Fibroblast of skin of back (primary cell): ENCODE results near the gene LPIN3. TPM values are rescaled to one million over a fixed set of nuclear protein-coding genes. Genes with fewer than 3 reads are reported as not detected.
"Not testable (repeated sequence)": the region's sequence is repeated elsewhere in the genome, so short reads cannot be mapped to it uniquely, and the experiment has no call there.

Experiments used
- DNase-seq: peaks from one replicate; pipeline ENCODE4 v3.0.0-alpha.2; 2013
- polyA plus RNA-seq, 2 experiments: library from polyadenylated mRNA; unstranded; fragments of 120-200 nt; gene quantifications; one replicate each; pipeline ENCODE4 v1.2.1, GENCODE V29; 2013; ENCODE audit not compliant: insufficient read length in 2 of 2

The LPIN3 gene, protein sequence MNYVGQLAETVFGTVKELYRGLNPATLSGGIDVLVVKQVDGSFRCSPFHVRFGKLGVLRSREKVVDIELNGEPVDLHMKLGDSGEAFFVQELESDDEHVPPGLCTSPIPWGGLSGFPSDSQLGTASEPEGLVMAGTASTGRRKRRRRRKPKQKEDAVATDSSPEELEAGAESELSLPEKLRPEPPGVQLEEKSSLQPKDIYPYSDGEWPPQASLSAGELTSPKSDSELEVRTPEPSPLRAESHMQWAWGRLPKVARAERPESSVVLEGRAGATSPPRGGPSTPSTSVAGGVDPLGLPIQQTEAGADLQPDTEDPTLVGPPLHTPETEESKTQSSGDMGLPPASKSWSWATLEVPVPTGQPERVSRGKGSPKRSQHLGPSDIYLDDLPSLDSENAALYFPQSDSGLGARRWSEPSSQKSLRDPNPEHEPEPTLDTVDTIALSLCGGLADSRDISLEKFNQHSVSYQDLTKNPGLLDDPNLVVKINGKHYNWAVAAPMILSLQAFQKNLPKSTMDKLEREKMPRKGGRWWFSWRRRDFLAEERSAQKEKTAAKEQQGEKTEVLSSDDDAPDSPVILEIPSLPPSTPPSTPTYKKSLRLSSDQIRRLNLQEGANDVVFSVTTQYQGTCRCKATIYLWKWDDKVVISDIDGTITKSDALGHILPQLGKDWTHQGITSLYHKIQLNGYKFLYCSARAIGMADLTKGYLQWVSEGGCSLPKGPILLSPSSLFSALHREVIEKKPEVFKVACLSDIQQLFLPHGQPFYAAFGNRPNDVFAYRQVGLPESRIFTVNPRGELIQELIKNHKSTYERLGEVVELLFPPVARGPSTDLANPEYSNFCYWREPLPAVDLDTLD
- polyA plus RNA-seq (2013, experiment 1 of 2; ENCODE audit: insufficient read length) = 8.8 TPM
- 10.2 TPM for polyA plus RNA-seq (2013, experiment 2 of 2; ENCODE audit: insufficient read length)

DNA sequence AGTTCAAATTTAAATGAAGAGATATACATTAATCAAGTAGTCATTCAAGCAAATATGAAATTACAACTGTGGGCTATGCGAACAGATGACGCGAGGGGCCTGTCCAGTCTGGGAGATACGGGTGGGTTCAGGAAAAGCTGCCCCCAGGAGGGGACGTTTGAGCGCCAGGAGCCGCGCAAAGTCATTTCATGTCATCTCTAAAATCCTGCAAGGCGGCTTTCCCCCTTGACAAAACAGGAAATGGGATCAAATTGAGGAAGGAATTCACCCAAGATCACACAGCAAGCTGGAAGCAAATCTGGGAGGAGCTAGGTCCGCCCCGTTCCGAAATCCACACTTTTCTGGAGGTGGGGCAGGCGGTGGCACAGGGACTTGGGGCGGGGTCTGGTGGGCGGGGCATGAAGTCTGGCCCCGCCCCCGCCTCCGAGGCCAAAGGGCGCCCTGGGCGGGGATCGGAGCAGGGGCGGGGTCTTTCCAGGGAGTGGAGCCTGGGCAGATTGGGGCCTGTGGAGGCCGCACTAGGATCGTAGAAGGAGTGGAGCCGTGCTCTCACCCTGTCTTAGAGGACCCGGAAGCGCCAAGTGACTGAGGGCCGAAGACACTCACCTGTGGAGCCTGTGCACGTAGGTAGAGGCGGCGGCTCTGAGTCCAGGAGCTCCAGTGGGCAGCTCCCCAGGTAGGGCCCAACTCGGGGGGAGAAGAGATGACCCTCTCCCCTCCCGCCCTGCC, at the start of gene LPIN3:
LPIN3 (plus strand) TSS at position 495 of the 729 bp plus-strand sequence. CDS start 4,983 bp downstream, outside the sequence.
- DNase-seq = peak; percentile 86

GRCh38 chr20:41293269-41294037, 47.2 kb upstream of the LPIN3 start:
- no peak for DNase-seq

- DNase-seq = peak; percentile 51
Measured at GRCh38 chr20:41299899-41300298, 40.7 kb upstream of the LPIN3 start.

DNA sequence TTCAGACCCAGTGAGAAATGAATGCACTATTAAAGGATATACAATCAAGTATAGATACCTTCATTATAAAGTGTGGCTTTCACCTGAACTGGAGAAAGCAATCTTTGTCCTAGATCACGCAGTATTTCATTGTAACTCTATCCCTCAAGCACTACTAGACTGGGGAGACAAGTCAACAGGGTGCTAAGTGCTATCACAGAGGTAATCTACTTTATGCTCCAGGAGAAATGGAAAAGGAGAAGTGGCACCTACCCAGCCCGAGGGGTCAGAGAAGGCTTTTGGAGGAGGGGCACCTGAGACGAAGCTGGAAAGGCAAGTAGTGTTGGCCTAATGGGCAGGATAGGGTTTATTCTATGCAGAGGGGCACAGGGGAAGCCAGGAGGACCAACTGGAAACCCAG, 40.2 kb upstream of the LPIN3 start:
- no peak for DNase-seq

GRCh38 chr20:41300886-41301285, 39.7 kb upstream of the LPIN3 start:
- DNase-seq = no peak

GRCh38 chr20:41304002-41304401, 36.6 kb upstream of the LPIN3 start:
- no peak for DNase-seq

DNA sequence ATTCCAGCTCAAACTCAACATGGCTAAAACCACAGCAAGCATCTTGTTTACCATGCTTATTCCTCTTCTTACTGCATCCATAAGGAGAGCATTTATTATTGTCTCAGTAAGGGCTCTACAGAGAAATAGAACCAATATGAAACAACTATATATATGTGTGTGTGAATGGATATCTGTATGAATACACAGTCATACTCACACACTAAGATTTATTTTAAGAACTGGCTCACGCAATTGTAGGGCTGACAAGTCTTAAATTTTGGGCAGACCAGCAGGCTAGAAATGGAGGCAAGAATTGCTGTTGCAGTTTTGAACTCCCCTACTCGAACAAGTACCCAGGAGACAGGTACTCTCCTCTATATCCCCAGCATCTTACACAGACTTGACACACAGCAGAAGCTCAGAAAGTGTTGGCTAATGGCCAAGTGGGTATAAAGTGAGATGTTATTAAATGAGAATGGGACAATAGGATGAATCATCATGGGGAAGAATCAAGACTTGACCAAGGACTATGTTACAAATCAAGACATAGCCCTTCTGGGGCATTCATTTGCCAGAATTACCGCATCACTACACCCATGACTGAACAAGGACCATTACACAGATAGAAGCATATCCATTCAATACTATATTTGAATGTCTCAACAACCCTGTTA, 36.1 kb upstream of the LPIN3 start:
- DNase-seq = no peak

GRCh38 chr20:41306061-41306727, 34.4 kb upstream of the LPIN3 start:
- DNase-seq = no peak

DNA sequence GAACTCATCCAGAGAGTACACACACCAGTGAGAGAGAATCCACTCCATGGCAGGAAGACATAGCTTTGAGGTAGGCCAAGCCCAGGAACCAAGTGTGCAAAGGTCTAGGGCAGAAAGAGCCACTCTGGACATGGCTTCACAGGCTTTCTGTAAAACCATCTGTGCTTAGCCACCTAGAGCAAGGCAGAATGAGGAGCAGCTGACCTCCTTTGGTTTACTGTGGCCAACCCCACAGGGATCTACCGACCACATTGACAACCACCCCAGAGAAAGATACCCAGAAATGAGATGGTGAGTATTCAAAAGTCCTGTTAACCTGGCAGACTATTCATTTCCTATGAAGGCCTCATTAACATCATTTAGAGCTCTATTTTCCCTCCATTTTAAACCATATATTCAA, 33.6 kb upstream of the LPIN3 start:
- no peak for DNase-seq

- peak; percentile 51 for DNase-seq
Measured at GRCh38 chr20:41308290-41308711, 32.3 kb upstream of the LPIN3 start.

- DNase-seq = no peak
Measured at GRCh38 chr20:41308726-41309413, 31.8 kb upstream of the LPIN3 start.

DNA sequence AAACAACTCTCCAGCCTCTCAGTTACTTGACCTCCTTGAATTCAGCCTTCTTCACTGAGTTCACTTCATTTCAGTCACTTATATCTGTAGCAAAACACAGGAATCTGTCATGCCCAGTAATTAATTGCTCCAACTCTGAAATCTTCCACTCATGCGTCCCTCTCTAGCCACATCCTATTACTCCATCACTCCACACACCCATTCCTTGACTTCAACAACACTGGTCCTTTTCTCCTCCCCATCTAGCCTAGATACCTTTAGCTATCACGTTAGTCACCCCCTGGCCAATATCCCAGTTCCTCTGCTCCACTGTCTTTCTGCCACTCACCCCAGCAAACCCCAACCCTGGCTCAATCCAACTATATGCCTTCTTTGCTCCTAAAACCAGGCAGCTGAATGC, 30.8 kb upstream of the LPIN3 start:
- DNase-seq = peak; percentile 31

GRCh38 chr20:41312009-41312408, 28.6 kb upstream of the LPIN3 start:
- DNase-seq = not testable (repeated sequence)

DNA sequence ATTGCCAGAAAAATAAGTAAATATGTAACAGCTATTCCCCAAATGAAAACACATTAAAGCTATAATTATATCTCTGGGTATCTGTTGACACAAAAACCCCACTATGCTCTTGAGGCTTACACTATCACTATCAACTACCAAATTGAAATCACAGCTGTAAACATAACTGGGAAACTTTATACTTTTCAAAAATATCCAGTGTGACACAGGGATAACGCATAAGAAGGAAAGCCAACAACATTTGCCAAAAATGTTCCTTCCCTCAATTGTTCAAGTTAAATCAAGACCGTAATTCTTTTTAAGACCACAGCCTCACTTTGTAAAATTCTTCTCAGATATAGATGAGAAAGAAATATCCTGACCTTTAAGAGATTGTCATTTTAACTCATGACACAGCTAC, 26.2 kb upstream of the LPIN3 start:
- no peak for DNase-seq

- DNase-seq = no peak
Measured at GRCh38 chr20:41316051-41316450, 24.6 kb upstream of the LPIN3 start.

GRCh38 chr20:41316602-41317545, 23.7 kb upstream of the LPIN3 start:
- DNase-seq = peak; percentile 95

GRCh38 chr20:41317546-41318270, 22.9 kb upstream of the LPIN3 start, which contains the start of gene ZHX3:
ZHX3 (minus strand) TSS chr20:41317731; CDS start chr20:41204916, 112,815 bp downstream.
- DNase-seq = peak; percentile 96

DNA sequence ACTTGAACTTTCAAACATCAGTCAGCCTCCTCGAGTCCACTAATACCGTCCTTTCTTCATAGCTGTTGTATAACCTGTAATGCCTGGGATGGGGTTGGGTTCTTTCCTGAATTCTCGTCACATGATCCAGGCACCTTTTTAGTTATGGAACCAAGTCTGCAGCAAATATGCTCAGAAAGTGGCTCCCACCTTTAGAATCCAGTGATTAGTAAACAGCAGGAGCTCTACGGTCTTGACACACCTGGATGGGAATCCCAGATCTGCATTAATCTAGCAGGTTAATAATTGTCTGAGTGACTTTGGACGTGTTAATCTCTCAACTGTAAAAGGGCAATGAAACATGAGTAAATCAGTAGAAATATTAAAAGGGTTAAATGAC, 22.4 kb upstream of the LPIN3 start:
- no peak for DNase-seq
